IPS-NIHi7 (cell line): ENCODE data around the gene PTPRD.

Experiments
- DNase-seq: peaks from one replicate; pipeline ENCODE4 v3.0.0; 2012; ENCODE audit warnings: mixed read lengths; ENCODE audit errors: extremely low spot score

Gene PTPRD

GRCh38 chr9:10612641-10613398, at the start of gene PTPRD:
PTPRD (minus strand) TSS chr9:10613002.
- DNase-seq: peak; percentile 69

GRCh38 chr9:10661994-10662393, 49.2 kb upstream of the PTPRD start:
- DNase-seq: no peak

GRCh38 chr9:10661376-10661775, 48.6 kb upstream of the PTPRD start:
- no peak for DNase-seq

GRCh38 chr9:10651012-10651411, 38.2 kb upstream of the PTPRD start:
- no peak for DNase-seq

- no peak for DNase-seq
These were observed 36.3 kb upstream of the PTPRD start for GRCh38 chr9:10649076-10649475.

GRCh38 chr9:10633785-10634184, 21.0 kb upstream of the PTPRD start:
- DNase-seq: peak; percentile 18

GRCh38 chr9:10614196-10614800, 1.5 kb upstream of the PTPRD start:
- no peak for DNase-seq

- DNase-seq: peak; percentile 16
These were observed 617 bp upstream of the PTPRD start for GRCh38 chr9:10613419-10613818.

GRCh38 chr9:10605388-10605787, 7.4 kb downstream of the PTPRD start:
- DNase-seq: no peak

GRCh38 chr9:10604927-10605326, 7.9 kb downstream of the PTPRD start:
- no peak for DNase-seq

GRCh38 chr9:10597801-10598200, 15.0 kb downstream of the PTPRD start:
- DNase-seq: no peak

GRCh38 chr9:10594482-10594881, 18.3 kb downstream of the PTPRD start:
- DNase-seq: no peak

- DNase-seq: no peak
These were observed 26.4 kb downstream of the PTPRD start for GRCh38 chr9:10586407-10586806.

- DNase-seq: peak; percentile 8
These were observed 41.1 kb downstream of the PTPRD start for GRCh38 chr9:10571699-10572098.

- no peak for DNase-seq
These were observed 46.0 kb downstream of the PTPRD start for GRCh38 chr9:10566848-10567247.

GRCh38 chr9:10562581-10563343, 50.0 kb downstream of the PTPRD start:
- DNase-seq: no peak

- DNase-seq: no peak
These were observed 64.5 kb downstream of the PTPRD start for GRCh38 chr9:10548348-10548747.

- no peak for DNase-seq
These were observed 74.7 kb downstream of the PTPRD start for GRCh38 chr9:10538073-10538472.

- DNase-seq: no peak
These were observed 78.0 kb downstream of the PTPRD start for GRCh38 chr9:10534850-10535249.

- DNase-seq: peak; percentile 9
These were observed 86.8 kb downstream of the PTPRD start for GRCh38 chr9:10525972-10526371.

GRCh38 chr9:10523164-10523563, 89.6 kb downstream of the PTPRD start:
- no peak for DNase-seq

- no peak for DNase-seq
These were observed 100.7 kb downstream of the PTPRD start for GRCh38 chr9:10512144-10512543.

GRCh38 chr9:10488937-10489336, 123.9 kb downstream of the PTPRD start:
- no peak for DNase-seq
